HG03565 (cell line): ENCODE results near the gene INTS1.
"Not testable (repeated sequence)": the region's sequence is repeated elsewhere in the genome, so short reads cannot be mapped to it uniquely, and the experiment has no call there.

ENCODE experiments used
- ATAC-seq: cut with Tn5 transposase; IDR thresholded peaks from one replicate; pipeline ENCODE4 v1.9.1; 2021; ENCODE audit warnings: mild to moderate bottlenecking, moderate library complexity; ENCODE audit not compliant: unreplicated experiment

The INTS1 gene

DNA sequence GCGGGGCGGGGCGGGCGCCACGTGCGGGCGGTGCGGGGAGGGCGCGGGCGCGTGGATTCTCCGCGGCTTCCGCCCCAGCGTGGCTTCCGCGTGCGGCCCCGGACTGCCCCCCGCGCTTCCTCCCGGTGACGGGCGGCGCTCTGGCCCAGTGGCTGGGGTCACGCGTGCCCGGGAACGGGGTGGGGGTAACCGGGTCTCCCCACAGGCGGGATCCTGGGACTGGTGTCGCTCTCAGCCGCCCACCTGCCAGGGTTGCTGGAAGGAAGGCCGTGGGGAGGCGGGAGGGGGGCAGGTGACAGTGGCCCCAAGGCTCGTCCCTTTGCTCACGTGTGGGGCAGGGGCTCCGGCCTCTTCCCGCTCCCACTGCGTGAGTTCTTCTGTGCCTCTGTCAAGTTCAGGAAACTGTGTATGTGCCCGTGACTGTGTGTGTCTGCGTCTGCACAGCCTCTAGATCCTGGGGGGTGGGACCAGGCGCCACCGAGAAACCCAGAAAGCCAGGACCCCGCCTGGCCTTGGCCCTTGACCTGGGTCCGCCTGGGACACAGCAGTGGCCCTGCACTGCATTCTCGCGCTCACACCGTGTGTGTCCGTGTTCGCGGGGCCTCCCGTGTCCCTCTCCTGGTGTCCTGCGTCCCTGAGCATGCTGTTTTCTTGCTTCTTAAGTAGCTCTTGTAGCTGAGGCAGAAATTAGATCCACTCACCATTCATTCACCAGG lies 27.2 kb upstream of the INTS1 start:
- ATAC-seq, result no peak

DNA sequence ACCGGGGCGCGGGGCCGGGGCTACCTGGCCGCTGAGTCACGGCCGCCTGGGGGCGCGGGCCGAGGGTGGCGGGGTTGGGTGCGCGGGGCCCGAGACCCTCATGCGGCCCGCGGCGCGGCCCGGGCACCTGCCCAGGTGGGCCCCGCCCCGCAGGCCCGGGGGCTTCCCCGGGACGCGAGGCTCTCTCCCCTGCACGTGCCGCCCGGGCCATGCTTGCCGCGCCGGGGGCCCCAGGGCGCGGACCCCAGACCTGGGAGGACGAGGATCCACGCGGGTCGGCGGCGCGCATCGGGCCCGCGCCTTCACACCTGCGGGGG lies 26.7 kb upstream of the INTS1 start:
- ATAC-seq, result no peak

DNA sequence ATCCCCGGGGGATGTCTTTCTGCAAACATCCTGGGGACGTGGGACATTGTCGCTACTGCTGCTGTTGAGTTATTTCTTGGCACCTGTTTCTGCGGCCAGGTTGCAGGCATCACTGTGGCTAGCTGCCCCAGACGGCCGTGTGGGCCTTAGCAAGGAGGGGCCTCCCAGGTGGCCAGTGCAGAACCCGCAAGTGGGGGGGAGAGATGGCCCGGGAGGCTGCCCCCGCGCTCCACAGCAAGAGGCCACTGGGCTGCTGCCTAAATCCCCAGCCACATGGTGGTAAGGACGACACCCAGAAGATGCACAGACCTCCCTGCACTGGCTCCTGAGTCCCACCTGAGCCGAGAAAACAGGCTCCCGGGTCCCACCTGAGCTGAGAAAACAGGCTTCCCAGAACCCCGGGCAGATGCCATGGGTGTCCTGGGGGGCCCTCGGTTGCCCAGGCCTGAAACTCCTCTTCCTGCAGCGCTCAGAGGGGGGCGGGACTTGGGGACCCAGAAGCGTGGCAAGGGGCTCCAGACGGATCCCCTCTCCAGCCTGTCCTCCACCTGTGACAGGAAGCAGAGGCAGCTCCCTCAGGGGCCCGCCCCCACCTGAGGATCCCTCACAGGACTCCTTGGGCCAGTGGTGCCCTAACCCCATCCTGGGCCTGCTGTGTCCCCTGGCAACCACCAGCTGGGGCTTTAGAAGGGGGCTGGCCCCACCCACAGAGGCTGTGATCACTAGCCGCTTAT lies 25.4 kb upstream of the INTS1 start:
- ATAC-seq, result no peak

DNA sequence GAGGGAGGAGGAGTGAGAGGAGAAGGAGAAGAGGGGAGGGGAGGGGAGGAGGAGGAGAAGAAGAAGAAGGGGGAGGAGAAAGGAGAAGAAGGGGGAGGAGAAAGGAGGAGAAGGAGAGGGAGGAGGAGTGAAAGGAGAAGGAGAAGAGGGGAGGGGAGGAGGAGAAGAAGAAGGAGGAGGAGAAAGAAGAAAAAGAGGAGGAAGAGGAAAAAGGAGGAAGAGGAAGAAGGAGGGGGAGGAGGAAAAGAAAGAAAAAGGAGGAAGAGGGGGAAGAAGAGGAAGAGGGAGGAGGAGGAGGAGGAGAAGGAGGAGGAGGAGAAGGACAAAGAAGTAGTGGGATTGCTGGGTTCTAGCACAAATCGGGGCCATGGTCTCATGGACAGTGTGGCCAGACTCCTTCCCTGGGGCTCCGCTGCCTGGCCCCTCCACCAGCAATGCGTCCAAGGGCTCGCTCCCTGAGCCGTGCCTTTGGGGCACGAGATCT lies 22.1 kb upstream of the INTS1 start:
- no peak for ATAC-seq

DNA sequence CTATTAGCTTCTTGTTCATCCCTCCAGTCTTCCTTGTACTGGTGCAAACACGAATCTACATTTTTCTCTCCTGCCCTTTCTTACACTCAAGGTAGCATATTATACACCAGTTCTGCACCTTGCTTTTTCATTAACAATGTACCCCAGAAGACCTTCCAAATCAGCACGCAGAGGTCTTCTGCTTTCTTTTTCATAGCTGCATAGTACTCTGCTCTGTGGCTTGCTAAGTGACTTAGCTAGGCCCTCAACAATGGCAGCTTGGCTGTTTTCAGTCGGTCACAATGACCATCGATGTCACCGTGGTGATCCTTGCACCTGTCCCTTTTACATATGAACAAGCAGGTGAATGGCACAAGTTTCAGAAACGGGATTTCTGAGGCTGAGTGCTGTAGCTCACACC lies 21.2 kb upstream of the INTS1 start:
- ATAC-seq, result no peak

DNA sequence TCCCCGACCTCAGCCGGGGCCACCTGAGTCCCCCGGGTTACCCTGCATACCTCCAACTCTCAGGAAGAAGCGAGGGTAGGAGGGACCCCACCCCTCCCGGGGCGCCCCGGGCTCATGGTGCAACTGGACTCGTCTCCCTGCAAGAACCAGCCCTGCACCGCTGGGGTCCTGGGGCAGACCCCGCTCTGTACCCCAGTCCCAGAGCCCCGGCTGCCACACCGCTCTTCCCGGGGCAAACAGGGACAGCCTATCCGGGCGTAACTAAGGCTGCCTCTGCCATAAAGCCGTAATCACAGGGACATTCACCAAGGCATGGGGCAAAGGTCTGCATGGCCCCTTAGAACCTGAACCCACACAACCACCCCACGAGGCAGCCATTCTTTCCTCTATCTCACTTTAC lies 19.7 kb upstream of the INTS1 start:
- no peak for ATAC-seq

DNA sequence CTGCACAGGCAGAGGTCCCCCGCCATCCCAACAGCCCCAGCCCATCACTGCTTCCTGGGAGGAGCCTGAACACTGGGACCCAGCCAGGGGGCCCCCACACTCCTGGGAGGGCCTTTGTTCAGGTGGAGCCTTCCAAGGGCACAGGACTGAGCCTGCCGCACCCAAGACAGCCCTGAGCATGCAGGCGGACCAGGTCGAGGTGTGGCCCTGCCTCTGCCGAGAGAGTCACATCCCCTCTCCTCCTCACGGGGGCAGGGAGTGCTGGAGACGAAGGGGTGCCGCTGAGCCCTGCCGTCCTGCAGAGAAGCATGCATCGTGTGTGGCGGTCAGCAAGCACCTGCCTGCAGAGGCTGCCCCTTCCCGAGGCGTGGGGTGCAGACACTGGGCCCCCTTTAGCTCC lies 19.0 kb upstream of the INTS1 start:
- no peak for ATAC-seq

DNA sequence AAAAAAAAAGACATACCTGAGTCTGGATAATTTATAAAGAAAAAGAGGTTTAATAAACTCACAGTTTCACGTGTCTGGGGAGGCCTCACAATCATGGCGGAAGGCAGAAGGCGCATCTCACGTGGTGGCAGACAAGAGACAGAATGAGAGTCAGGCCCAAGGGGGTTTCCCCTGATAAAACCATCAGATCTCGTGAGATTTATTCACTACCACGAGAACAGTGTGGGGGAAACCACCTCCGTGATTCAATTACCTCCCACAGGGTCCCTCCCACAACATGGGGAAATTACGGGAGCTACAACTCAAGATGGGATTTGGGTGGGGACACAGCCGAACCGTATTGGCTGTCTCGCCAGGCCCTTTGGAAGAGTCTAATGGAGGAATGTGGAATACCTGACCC lies 17.3 kb upstream of the INTS1 start:
- ATAC-seq, result no peak

DNA sequence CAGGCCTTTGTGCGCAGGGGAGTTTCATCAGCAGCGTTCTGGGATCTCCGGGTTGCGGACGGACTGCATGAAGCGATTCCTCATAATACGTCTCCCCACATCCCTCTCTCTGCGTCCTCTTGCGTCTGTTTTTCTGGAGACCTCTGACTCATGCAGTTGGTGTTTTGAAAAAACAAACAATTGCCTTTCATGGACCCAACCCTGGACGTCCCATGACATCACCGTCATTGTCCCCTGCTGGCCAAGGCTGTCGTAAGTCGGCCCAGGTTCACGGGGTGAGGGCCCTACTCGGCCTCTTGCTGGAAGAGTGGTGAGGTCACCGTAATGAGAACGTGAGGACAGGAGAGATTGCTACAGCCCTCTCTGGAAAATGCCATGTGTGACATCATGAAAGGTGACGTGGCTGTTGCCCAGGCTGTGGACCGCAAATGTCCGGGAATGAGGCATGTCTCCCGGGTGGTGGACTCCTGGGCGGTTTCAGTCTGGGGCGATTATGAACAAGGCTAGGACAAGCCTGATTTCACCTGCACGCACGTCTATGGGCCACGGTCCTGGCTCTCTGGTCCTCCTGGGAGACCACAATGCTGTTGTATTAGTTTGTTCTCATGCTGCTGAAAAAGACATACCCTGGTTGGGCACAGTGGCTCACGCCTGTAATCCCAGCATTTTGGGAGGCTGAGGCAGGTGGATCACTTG lies 16.5 kb upstream of the INTS1 start:
- no peak for ATAC-seq

DNA sequence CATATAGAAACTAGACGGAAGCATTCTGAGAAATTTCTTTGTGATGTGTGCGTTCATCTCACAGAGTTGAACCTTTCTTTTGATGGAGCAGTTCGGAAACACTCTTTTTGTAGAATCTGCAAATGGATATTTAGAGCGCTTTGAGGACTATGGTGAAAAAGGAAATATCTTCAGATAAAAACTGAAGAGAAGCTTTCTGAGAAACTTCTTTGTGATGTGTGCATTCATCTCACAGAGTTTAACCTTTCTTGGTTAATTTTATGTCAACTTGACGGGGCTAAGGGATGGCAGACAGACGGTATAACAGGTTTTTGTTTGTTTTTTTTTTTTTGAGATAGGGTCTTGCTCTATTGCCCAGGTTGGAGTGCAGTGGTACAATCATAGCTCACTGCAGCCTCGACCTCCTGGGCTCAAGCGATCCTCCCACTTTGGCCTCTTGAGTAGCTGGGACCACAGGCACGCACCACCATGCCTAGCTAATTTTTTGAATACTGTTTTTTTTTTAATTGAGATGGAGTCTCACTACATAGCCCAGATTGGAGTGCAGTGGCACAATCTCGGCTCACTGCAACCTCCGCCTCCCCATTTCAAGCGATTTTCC lies 15.2 kb upstream of the INTS1 start:
- ATAC-seq, result not testable (repeated sequence)

DNA sequence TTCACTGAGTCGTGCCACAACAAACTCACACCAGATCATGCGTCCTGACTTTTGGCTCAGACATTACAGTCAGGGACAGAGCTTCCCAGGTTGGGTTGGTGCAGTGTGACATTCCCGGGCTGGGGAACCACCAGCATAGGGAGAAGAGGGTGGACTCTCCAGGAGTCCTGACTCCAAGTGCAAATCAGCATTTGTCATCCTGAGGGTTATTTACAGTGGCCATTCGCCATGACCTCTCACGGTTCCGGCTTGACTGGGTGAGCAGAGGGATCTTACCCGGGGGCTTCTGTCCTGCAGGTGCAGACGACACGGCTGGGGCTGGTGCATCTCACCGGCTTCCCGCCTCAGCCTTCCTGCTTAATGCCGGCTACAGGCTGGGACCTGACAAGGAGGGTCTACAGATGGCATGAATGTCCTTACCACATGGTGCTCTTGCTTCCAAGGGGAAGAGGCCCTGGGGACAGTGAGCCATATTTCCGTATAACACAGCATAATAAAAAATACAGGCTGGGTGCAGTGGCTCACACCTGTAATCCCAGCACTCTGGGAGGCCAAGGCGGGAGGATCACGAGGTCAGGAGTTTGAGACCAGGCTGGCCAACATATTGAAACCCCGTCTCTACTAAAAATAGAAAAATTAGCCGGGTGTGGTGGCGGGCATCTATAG lies 12.5 kb upstream of the INTS1 start:
- ATAC-seq, result no peak

DNA sequence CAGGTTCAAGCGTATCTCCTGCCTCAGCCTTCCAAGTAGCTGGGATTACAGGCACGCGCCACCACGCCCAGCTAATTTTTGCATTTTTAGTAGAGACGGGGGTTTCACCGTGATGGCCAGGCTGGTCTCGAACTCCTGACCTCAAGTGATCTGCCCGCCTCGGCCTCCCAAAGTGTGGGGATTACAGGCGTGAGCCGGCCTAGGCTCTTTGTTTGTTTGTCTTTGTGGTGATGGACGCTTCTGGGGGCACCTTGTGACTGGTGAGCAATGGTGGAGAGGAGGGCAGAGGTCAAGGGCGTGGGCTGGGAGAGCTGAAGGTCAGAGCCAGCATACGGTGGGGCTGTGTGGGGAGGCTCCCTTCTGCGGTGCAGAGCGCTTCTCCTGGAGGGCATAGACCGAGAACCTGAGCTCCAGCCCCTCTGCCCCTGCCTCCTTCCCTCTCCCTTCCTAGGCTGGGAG lies 11.3 kb upstream of the INTS1 start:
- ATAC-seq, result not testable (repeated sequence)

DNA sequence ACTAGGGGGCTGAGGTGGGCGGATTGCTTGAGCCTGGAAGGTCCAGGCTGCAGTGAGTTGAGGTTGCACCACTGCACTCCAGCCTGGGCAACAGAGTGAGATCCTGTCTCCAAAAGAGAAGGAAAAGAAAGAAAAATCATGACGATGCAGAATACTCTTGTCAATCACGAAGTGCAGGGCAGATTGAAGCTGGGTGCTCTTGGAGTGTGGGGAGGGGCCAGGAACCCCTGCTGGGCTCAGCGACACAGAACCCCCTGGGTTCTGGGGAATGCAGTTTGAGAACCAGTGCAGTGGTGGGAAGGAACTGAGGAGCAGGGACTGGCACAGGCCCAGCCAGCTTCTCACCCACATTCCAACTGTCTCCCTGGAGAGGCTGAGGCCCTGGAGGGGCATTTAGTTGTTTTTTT lies 10.8 kb upstream of the INTS1 start:
- no peak for ATAC-seq

DNA sequence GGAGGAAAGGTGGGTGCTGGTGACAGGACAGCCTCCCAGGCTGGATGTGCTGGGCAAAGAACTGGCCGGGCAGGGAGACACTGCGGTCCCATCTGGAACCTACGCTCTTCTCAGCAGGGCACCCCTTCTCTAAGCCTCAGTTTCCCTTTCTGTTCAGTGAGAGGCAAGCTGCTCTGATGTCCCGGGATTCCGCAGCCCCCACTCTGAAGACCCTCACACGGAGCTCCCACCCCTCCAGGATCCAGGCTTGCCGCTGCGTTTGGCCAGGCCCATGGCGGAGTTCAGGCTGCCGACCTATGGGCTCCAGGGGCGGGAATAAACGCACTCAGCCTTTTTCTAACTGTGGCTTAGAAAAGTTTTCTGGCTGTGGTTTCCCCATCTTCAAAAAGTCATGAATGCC lies 10.2 kb upstream of the INTS1 start:
- no peak for ATAC-seq

DNA sequence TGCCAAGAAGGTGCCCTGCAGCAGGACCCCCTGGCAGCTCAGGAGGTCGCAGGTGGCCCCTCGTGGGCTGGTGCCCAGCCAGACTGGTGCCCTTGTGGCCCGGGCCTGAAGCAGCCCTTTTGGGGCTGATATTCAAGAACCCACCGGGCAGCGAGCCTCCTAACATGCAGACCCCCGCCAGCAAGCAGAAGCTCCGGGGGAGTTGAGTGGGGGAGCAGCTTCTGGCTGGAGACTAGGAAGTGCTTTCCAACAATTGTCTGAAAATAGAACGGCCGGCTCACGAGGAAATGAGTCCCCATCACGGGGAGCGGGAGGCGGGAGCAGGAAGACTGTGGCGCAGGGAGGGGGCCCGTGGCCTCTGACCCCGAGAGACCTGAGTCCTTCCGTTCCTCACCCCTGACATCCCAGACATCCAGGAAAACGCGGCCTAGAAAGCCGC lies 9.5 kb upstream of the INTS1 start:
- no peak for ATAC-seq

DNA sequence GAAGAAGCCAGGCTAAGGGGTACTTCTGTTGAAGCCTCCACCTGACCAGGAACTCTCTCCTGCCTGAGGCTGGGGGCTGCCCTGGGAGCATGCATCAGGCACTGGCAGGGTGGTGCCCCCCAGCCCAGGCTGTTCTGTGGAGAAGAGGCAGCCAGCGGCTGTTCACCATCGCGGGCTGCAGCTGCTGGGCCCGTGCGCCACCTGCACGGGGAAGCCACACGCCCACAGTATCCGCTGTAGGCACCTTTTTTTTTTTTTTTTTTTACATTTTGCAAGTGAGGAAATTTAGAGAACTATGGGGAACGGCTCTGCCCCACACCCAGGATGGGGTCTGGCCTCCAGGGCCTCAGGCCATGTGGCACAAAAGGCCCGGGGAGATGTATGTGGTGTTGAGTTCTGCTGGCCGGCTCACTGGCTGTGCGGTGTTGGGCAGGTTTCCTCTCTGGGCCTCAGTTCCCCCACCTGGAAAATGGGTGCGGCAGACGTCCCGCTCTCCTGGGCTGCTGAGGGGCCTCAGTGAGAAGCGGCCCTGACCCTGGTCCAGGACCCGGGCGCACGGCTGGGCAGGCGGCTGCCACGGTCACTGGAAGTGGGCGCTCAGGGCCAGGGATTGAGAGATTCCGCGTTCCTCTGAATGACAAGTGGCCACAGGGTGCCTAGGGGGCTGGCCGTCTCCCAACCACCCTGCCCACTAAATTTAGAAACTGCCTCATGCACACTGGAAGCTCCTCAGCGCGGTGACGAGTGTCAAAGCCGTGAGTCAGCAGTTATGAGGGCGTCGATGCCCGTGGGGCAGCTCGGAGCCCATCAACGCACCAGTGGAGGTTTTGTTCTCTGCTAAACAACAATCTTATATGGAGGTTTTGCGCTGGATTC lies 8.8 kb upstream of the INTS1 start:
- no peak for ATAC-seq

DNA sequence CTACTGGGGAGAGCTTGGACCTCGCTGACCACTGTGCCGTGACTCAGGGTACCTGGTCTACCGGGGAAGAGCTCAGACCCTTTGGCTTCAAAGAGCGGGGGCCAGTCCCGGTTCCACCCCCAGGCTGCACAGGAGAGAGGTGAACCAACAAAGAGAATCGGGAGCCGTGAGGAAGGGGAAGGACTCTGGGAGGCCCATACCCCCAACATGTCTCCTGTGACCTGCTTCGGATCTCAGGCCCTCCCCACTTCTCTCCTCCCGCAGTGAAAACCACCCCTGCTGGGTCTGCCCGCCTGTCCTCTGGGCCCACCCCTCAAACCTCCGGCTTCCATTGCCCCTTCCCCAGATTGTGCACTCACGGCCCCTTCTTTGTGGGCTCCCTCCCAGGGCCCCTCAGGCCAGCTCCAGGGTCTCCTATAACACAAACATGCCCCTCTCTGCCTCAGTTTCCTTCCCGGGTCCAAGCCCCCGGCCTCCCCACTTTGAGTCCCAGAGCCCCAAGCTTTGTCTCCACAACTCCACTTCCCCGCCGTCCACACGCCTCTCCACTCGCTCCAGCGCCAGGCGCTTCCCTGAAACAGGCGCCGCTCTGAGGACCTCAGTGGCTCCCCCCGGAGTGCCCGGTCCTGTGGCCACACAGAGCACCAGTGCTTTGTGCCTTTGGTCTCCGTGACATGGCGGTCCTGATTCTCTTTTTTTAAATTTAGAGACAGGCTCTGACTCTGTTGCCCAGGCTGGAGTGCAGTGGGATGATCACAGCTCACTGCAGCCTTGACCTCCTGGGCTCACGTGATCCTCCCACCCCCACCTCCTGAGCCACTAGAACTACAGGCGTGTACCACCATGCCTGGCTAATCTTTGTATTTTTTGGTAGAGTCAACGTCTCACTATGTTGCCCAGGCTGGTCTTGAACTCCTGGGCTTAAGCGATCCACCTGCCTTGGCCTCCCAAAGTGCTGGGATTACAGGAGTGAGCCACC lies 7.5 kb upstream of the INTS1 start:
- no peak for ATAC-seq

DNA sequence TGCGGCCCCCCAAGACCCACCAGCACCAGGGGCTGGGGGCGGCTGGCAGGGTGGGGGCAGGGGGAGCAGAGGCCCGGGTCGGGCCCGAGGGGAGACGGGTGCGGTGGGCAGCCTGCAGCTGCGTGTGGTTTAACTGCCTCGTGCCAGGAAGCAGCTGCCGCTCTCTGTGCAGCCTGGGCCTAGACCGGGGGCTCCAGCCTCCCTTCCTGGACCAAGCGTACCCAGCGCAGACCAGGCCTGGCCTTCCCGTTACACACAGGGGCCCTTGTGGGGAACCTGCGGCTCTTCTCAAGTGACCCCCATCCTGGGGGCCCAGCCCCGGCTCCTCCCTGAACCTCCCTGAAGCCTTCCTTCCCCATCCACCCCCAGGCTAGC lies 6.6 kb upstream of the INTS1 start:
- ATAC-seq, result no peak

DNA sequence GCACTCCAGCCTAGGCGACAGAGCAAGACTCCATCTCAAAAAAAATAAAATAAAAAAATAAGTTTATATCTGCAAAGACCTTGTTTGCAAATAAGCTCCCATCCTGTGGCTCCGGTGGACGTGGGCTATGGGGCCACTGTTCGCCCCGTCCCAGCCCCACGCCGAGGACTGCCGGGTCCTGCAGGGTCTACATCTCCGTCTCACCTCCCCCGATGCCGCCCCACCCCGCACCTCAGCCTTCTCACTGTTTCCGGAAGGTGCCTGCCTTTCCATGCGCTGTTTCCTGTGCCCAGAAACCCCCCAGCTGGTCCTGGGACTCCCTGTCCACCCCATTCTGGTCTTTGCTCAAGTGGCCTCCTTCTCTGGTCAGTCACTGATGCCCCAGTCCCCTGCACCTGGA lies 5.0 kb upstream of the INTS1 start:
- ATAC-seq, result no peak
